ENCODE results near the gene LMF1.

LMF1 gene
- 1.6 to 7.5 (median 4.8) reads per million in 18 experiments for total RNA-seq

DNA sequence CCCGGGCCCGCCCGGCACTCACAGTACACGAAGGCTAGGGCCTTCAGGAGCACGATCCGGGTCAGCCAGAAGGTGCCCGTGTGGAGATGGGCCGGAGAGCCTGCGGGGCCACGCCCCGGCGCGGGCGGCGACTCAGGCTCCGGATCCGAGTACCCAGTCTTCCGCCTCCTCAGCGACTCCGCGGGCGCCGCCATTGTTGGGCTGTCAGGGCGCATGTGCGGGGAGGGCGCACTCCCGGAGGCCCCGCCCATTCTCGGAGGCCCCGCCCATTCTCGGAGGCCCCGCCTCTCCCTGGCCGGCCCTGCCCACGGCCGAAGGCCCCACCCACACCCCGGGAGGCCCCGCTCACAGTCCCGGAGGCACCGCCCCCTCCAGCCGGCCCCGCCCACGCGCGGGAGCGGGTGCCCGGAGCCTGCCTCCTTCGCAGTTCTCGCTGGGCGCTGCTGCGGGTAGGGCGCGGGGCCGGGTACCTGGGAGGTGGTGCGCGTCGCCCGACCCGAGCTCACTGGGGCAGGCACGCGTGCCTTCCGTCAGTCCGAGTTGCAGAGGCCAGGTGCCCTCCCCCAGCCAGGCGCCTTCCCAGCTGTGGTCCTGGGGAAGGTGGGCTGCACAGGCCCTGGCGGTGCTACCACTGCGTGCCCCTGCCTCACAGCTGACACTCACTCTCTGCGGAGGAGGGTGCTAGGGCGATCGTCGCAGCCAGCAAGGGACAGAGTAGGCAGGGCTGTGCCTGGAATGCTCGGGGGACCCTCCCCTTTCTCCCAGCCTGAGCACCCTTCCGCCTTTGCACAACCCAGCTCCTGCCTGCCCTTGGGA, at the start of gene LMF1:
Gene LMF1 (minus strand): TSS at position 219 of the 816 bp plus-strand sequence. CDS start 4 bp downstream, at position 215.
- DNase-seq = peak; percentile 94 to 95

DNA sequence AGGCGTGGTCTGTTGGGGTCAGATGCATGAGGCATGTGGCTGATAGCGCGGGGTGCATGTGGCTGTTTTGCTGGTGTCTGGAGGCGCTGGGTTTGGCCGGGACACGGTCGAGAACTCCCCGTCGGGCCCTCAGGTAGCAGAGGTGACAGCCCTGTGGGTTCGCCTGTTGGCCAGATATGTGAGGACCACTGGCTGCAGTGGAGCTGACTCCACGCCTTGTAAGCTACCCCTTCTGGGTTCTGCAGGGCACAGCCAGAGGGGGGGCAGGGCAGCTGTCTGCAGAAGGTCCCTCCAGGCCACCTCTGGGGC, 49.3 kb upstream of the LMF1 start:
- DNase-seq = no peak

DNA sequence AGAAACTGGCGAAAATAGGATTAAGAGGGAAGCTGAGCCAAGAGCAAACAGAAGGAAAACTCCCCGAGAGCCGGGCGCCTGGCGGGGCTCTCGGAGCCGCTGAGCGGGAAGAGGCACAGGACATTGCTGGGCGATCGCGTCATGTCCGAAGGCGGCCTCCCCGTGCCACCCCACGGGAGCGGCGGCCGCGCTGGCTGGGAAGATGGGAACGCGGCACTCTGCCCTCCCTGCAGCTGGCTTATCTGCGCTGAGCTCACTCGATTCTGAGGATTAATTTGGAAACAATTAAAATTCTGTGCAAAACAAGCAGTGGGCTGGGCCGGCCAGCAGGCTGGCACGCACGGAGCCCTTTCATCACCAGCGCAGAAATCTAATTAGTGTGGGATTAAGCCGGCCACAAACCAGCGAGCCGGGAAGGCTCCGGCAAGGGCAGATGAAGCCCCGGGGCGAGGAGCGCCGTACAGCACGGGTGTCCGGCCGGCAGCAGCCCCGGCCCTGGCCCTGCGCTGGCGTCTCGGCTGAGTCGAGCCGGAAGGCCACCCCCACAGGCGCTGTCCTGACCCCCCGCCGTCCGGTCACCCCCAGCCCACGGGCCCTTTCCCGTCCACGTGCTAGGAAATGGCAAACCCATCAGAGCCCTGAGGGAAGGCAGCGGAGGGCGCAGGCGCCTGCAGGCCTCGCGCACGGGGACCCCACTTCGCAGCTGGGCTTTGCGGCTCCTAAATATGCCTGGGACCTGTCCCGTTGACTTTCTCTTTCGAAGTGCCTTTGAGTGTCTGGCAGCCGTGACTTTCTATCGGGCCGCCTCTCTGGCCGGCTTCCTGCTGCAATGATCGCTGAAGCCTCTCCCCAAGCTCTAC, 48.7 kb upstream of the LMF1 start:
- DNase-seq = no peak

DNA sequence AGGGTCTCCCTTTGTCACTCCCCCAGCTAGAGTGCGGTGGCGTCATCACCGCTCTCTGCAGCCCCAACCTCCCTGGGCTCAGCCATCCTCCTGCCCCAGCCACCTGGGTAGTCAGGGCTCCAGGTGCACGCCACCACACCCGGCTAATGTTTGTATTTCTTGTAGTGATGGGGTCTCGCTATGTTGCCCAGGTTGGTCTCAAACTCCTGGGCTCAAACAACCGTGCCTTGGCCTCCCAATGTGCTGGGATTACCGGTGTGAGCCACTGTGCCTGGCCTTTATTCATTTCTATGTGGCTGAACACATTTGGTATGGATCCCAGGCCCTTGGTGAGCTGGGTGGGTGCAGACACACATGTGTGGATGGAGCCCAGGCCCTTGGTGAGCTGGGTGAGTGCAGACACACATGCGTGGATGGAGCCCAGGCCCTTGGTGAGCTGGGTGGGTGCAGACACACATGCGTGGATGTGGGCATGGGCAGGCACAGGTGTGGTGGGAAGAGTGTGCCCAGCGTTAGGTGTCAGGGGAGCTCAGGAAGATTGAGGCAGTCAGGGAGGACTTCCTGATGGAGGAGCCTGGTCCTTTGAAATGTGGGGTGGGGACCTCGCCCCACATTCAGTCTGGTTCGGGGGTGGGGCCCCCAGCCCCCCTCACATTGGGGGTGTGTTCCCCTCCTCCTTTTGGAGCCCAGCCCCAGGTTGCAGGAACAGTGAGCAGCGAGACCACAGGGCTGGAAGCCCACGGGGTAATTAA, 47.8 kb upstream of the LMF1 start:
- DNase-seq = no peak

DNA sequence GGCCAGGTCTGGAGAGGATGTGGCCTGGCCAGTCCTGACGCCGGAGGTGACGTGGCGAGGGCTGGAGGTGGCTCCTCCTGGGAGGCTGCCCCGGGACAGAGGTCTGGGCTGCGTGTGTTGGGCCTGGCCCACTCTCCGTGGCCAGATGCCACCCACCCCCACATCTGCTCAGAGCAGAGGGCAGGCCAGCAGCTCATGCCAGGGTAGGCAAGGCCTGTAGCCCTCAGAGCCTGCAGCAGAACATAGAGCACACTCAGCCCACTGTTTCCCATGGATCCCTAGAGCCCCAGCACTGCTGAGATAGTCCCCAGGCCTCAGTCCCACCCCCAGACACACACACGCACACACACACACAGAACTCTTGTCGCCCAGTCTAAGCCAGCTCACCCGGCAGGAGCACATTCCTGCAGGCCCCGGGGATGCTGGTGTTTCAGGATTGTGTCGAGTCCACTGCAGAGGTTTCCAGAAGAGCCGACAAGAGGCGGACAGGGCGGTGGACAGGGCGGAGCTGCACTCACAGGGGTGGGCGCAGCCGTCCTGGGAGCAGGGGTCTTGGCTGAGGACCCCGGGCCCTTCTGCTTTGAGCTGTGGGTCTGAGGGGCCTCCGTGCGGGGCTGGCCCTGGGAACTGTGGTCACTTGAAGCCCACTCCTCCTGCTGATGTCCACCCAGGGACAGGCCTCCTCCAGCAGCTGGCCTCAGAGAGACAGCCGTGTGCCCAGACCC, 44.1 kb upstream of the LMF1 start:
- no peak for DNase-seq

DNA sequence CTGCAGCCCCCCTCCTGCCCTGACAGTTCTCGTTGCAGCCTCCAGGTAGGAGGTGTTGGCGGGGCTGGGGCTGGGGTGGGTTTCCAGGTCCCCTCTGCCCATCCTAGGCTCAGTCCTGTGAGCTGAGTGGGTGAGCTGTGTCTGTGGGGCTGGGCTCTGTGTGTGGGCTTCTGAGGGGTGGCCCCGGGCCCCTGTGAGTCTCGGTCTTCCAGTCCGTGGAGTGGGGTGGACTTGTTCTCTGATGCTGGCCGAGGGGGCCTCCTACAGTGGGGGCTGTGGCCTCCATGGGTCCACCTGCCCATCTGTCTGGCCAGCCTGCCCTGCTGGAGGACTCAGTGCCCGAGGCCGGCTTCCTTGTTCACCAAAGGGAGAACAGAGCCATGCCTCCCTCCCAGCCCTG, 43.4 kb upstream of the LMF1 start:
- DNase-seq = no peak

DNA sequence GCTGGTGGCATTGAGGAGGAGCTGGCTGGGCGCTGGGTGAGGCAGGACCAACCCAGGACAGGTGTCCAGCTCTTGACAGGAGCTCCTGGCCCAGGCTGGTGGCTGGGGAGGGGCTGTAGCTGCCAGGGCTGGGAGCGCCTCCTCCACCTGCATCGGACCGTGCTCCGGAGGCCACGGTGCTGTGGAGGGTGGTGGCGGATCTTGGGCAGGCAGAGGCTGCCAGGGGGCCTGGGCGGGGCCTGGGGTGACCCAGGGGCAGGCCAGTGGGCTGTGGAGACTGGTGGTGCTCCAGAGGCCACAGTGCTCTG, 42.8 kb upstream of the LMF1 start:
- DNase-seq = no peak

DNA sequence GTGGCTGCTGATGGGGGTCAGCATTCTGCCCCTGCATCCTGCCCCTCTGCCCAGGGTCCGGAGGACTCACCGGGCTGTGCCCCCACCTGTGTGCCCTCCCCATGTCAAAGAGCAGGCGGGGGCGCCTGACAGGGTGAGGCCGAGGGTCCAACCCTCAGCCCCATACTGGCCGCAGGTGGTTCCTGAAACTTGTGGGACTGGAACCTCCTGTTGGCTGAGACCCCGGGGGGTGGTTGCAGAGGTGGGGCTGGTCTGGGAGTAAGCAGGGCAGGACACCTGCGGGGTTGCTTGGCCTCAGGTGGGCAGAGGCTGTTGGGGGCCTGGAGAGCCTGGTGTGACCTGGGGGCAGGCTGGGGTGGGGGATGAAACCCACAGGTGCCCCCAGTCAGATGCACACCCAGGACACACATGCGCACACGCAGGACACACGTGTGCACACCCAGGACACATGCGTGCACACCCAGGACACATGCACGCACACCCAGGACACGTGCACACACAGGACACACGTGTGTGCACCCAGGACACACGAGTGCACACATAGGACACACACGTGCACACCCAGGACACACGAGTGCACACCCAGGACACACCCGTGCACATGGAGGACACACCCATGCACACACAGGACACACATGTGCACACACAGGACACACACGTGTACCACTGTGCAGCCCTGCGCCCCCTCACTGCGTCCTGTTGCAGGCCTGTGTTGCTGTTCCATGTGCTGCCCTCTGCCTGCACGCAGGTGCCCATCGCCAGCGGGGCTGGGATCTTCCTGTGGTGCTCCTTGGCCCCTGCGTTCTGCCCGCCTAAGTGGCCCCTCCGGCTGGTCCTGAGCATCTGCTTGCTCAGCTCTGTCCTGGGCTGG, 42.2 kb upstream of the LMF1 start:
- no peak for DNase-seq

DNA sequence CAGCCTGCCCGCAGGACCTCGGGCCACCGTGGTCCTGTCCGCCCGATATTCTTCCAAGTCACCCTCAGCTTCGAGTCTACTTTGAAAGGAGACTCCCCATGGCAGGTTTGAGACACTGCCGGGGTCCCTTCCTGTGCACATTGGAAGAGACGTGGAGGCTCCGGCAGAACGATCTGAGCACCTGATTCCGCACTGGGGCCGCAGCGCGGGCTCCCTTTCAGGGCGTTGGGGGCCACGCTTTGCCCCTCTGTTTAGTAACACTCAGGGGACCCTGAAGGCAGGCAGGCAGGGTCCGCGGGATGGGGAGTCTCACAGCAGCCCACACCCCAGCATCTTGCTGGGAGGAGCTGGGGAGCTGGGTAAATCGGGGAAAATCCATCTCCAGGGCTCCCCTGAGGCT, 41.4 kb upstream of the LMF1 start:
- DNase-seq = no peak

DNA sequence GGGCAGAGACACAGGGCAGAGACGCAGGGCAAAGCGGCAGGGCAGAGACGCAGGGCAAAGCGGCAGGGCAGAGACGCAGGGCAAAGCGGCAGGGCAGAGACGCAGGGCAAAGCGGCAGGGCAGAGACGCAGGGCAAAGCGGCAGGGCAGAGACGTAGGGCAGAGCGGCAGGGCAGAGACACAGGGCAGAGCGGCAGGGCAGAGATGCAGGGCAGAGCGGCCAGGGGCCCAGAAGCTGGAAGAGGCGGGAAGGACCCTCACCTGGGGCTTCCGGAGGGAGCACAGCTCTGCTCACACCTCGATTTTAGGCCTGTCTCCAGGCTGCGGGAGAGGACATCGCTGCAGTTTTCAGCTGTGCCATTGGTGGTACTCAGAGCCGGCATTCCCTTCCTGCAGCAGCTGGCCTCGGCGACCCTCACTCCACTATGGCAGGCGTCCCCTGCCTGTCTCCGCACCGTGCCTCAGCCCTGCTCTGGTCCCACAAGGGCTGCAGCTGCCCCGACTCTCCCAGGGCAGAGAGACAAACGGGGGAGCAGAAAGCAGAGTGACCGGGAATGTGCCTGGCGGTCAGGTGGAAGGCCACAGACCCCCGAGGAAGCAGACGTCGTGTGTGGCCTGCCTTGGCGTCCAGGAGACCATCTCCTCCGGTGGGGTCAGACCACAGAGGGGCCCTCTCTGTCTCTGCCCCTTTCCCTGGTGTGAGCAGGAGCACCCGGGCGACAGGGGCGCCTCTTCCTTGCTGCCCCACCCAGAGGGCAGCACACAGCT, 40.7 kb upstream of the LMF1 start:
- no peak for DNase-seq

DNA sequence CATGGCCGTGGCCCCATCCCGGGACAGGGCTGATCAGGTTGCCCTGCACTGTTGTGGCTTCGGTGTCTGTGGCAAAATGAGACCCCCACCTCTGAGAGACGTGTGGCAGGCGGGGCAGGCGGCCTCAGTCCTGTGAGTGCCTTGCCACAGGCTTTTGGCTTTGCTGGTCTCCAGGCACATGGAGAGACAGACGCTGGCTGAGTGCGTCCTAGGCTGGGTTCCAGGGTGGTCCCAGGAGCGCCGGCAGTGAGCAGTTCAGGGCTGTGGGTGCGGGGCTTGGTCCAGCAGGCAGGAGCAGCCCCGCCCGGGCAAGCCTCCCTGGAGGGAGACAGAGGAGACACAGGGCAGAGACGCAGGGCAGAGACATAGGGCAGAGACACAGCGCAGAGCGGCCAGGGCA, 40.0 kb upstream of the LMF1 start:
- no peak for DNase-seq

DNA sequence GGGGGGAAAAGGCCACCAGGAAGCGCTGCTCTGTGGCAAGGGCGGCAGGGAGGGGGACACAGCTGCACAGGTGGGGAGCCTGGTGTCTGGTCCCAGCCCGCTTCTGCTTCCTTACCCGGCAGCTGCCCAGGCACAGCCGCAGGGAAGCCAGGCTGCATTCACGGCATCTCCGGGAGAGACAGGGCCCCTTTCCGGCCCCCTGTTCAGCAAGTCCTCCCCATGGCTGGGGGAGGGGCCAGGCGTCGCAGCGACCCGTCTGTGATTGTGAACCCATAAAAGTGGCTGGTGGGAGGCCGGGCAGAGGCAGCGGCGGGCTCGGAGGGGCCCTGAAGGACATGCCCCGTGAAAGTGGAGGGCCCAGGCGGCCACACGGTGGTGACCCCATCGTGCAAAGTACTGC, 39.5 kb upstream of the LMF1 start:
- DNase-seq = no peak

DNA sequence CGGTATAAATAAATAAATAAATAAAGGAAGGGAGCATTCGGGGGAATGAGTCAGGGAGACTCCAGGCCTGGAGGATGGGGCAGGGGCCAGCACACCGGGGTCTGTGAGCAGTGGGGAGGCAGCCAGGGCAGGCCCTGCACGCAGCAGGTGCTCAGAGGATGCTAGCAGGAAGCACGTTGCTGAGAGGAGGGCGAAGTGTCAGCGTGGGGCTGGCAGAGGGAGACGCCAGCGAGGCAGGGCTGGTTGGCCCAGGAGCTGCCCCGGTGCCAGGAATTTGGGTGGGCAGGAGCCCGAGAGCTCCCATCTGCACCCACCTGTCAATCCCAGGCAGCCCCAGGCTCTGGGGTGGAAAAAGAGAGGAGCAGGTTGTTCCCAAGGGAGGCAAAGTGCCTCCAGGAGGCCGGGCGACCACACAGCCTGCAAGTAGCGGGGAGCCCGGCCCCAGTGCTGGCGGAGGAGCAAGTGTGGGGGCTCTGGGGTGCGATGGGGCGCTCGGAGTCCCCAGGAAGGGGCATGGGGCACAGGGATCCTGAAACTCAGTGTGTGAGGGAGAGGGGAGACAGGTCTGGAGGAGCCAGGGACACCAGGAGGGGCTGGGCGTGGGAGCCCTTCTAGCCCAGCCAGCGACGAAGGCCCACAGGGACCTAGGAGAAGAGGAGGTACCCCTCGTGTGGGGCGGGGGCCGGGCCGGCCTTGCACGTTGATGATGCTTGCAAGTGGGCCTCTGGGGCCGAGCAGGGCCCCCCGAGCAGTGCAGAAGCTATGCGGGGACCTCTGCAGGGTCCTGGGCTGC, 38.8 kb upstream of the LMF1 start:
- DNase-seq = no peak

DNA sequence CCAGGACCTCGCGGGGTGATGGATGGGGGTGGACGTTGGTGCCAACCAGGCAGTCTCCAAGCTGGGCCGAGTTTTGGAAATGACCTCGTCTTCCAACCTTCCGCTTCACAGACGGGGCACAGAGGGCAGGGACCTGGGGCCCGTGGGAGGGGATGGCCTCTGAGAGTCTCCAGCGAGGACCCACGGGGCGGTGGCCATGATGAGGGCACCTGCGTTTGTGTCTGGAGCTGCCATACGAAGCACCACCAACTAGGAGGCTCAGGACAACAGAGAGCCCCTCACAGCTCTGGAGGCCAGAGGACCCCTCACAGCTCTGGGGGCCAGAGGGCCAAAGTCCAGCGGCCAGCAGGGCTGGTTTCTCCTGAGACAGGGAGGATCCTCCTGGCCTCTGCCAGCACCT, 37.3 kb upstream of the LMF1 start:
- DNase-seq = no peak

DNA sequence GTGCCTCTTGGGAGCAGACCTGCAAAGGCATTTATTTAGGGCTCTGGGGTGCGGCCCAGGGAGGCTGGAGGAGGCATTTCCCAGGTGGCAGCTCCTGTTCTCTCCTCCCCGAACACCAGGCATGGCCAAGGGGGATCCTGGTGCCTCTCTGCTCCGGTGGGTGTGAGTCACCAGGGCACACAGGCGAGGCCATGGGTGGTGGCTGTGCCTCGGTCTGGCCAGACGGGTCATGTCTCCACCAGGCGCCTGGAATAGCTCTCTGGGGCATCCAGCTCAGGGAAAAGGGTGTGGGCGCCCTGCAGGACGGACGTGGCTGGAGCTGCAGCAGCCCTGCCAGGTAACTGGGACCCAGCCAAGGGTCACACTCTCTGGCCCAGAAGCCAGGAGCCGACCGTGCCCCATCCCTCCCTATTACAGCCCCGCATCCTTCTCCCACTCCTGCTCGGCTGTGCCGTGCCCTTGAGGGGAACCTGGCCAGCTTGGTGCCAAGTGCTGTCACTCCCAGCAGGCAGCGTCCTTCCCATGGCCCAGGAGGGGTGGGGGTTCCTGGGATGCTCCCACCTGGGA, 36.6 kb upstream of the LMF1 start:
- no peak for DNase-seq

DNA sequence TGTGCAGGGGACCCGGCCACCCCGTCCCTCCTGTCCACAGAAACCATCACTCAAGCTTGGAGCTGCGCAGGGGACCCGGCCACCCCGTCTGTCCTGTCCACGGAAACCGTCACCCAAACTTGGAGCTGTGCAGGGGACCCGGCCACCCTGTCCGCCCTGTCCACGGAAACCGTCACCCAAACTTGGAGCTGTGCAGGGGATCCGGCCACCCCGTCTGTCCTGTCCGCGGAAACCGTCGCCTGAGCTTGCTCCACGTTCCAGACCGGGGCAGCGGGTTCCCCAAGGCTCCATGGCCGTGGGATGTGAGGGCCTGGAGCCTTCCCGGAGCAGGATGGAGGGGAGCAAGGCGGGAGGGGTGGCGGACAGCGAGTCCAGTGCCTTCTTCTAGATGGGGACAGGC, 36.0 kb upstream of the LMF1 start:
- no peak for DNase-seq

DNA sequence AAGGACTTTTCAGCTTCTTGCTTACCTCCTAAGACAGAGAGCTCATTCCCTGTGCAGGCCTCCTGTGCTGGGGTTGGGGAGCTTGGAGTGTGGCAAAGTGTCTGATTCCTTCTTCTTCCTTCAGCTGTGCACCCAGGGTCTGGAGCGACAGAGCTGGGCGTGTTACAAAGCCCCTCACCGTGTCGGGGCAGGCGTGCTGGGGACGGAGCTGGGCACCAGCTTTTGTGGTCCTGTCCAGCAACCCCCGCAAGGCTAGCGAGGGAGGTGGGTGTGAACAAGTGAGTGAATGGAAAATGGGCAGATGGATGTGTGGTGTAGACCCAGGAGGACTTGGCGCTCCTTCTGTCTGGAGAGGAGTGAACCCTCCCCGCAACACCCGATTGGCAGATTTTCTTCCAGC, 34.5 kb upstream of the LMF1 start:
- no peak for DNase-seq

DNA sequence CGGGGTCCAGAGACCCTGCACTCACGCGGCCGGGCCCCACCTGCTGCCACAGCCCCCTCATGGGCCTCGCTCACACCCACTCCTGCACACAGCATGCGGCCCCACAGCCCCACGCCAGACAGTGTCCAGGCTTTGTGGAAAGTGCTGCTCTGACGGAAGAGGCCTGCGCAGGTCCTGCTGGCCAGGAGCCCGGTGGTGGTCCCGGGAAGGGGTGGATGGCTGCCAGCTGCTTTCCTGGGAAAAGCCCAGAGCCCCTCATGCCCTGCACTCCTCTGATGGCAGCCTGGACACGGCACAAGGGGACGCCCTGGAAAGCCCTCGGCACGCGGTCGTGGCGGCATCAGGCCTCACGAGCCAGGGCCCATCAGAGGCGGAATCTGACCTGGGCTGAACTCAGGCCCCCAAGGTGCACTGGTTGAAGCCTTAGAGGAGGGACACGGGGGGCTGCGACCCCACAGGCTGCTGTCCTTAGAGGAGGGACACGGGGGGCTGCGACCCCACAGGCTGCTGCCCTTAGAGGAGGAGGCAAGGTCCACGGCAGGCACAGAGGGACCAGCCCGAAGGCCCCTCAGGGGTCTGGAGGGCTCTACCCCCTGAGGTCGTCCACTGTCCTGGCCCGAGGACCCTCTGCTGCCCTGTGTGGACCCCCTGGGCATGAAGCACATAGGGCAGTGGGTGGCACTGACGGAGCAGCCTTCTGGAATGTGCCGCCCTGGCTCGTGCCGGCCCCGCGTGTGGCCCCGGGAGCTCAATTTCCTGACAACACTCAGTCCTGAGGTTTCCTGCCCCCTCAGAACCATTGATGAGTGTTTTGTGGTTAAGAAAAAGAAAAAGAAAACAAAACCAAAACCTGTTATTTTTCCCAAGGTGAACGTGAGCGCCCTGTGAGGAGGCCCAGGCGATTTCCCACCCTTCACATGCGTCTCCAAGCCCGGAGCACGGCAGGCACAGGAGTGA, 32.9 kb upstream of the LMF1 start:
- no peak for DNase-seq
